ENCODE results near the gene GTF2F1. TPM values are rescaled to one million over a fixed set of nuclear protein-coding genes. Genes with fewer than 3 reads are reported as not detected.

GTF2F1 gene
- total and polyA plus RNA-seq, 2 donors (not counting 1 experiment from before 2014, with no cell fraction given) = 43.0 to 50.4 TPM

DNA sequence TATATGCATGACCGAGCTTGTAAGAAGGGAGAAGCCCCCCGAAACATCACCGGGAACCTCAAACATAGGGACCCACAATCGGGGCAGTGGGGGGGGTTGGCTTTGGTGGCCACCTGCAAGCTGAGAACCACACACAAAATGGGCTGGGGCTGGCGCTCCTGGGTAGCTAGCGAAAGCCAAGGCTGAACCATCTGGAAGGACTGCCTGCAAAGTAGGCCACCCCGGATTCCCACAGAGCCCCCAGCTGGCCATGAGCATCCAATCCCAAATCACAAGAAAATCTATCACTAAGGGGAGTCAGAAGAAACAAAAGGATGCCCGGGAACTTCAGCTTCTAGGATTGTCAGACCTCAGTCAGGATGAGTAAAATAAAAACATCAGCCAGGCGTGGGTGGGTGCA lies 14.5 kb downstream of the GTF2F1 start:
- Histone ChIP-seq H3K79me2 (ENCODE audit: control insufficient read depth, insufficient read depth, low read length) (no peaks in the 10 kb centered on the region), H3K9ac (ENCODE audit: insufficient read depth, low read length) (no peak overlapping the region), H3K27ac (ENCODE audit: insufficient read depth, low read length) (no peak overlapping the region), H3K4me1 (ENCODE audit: control insufficient read depth, extremely low read depth, insufficient read depth, low read length) (peaks cover 3% of the 10 kb centered on the region), H2AFZ (ENCODE audit: low read length) (no peak overlapping the region), H3K4me3 (replicated peaks in 1 of 4; ENCODE audit: control extremely low read depth in 1 of 4, insufficient read depth in 1 of 4, low read depth in 3 of 4, low read length in 4 of 4) (no peak overlapping the region), H4K20me1 (ENCODE audit: control insufficient read depth, extremely low read depth, insufficient read depth, low read length) (no peaks in the 10 kb centered on the region), H3K36me3 (ENCODE audit: control insufficient read depth, insufficient read depth, low read length) (peaks cover 20% of the 10 kb centered on the region), H3K4me2 (ENCODE audit: extremely low read depth, insufficient read depth, low read length) (no peak overlapping the region), H3K27me3 (ENCODE audit: control insufficient read depth, insufficient read depth, low read length) (no peaks in the 10 kb centered on the region), H3K9me3 (ENCODE audit: control insufficient read depth, insufficient read depth, low read depth, low read length) (no peaks in the 10 kb centered on the region)
- TF ChIP-seq, protein P1, sequence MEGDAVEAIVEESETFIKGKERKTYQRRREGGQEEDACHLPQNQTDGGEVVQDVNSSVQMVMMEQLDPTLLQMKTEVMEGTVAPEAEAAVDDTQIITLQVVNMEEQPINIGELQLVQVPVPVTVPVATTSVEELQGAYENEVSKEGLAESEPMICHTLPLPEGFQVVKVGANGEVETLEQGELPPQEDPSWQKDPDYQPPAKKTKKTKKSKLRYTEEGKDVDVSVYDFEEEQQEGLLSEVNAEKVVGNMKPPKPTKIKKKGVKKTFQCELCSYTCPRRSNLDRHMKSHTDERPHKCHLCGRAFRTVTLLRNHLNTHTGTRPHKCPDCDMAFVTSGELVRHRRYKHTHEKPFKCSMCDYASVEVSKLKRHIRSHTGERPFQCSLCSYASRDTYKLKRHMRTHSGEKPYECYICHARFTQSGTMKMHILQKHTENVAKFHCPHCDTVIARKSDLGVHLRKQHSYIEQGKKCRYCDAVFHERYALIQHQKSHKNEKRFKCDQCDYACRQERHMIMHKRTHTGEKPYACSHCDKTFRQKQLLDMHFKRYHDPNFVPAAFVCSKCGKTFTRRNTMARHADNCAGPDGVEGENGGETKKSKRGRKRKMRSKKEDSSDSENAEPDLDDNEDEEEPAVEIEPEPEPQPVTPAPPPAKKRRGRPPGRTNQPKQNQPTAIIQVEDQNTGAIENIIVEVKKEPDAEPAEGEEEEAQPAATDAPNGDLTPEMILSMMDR (conservative IDR thresholded peaks at IDR 0.05 in 1 of 2, IDR thresholded peaks at IDR 0.05 in 1 of 2; ENCODE audit: low read depth in 1 of 2, low read length in 2 of 2) = no peak
- no peak for TF ChIP-seq EZH2 (IDR thresholded peaks at IDR 0.05; ENCODE audit: low read length, missing control alignments)
- no peak for DNase-seq (ENCODE audit: low read depth in 2 of 2)

DNA sequence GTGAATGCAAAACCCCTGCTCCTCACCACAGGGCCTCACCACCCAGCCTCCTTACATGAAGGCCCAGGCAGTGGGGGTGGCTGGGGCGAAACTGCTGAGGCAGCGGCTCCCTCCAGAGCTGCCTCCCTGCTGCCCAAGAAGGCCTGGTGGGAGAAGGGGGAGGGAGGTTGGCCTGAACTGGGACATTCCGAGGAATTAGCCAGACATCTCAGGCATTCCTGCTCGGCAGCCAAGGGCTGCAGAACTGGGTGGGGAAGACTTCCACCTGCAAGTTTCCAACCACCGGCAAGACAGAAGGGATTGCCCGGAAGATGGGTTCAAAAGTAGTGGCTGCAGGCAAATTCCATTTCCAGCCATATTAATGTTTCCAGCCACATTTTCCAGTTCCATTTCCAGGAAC lies 14.9 kb downstream of the GTF2F1 start:
- no peak overlapping the region for H3K4me2 ChIP-seq (ENCODE audit: extremely low read depth, insufficient read depth, low read length)
- peak in 1 of 2 donors; percentile 80 for DNase-seq (ENCODE audit: low read depth in 2 of 2)
- no peaks in the 10 kb centered on the region for H4K20me1 ChIP-seq (ENCODE audit: control insufficient read depth, extremely low read depth, insufficient read depth, low read length)
- H3K9ac ChIP-seq (ENCODE audit: insufficient read depth, low read length) = no peak overlapping the region
- H3K4me3 ChIP-seq (replicated peaks in 1 of 4; ENCODE audit: control extremely low read depth in 1 of 4, insufficient read depth in 1 of 4, low read depth in 3 of 4, low read length in 4 of 4) = no peak overlapping the region
- H3K4me1 ChIP-seq (ENCODE audit: control insufficient read depth, extremely low read depth, insufficient read depth, low read length) = peaks cover 3% of the 10 kb centered on the region
- H2AFZ ChIP-seq (ENCODE audit: low read length) = no peak overlapping the region
- no peak overlapping the region for H3K27ac ChIP-seq (ENCODE audit: insufficient read depth, low read length)
- no peak for TF ChIP-seq EZH2 (IDR thresholded peaks at IDR 0.05; ENCODE audit: low read length, missing control alignments)
- TF ChIP-seq, protein P1 (conservative IDR thresholded peaks at IDR 0.05 in 1 of 2, IDR thresholded peaks at IDR 0.05 in 1 of 2; ENCODE audit: low read depth in 1 of 2, low read length in 2 of 2) = no peak
- no peaks in the 10 kb centered on the region for H3K79me2 ChIP-seq (ENCODE audit: control insufficient read depth, insufficient read depth, low read length)
- no peaks in the 10 kb centered on the region for H3K27me3 ChIP-seq (ENCODE audit: control insufficient read depth, insufficient read depth, low read length)
- H3K9me3 ChIP-seq (ENCODE audit: control insufficient read depth, insufficient read depth, low read depth, low read length) = no peaks in the 10 kb centered on the region
- peaks cover 16% of the 10 kb centered on the region for H3K36me3 ChIP-seq (ENCODE audit: control insufficient read depth, insufficient read depth, low read length)

DNA sequence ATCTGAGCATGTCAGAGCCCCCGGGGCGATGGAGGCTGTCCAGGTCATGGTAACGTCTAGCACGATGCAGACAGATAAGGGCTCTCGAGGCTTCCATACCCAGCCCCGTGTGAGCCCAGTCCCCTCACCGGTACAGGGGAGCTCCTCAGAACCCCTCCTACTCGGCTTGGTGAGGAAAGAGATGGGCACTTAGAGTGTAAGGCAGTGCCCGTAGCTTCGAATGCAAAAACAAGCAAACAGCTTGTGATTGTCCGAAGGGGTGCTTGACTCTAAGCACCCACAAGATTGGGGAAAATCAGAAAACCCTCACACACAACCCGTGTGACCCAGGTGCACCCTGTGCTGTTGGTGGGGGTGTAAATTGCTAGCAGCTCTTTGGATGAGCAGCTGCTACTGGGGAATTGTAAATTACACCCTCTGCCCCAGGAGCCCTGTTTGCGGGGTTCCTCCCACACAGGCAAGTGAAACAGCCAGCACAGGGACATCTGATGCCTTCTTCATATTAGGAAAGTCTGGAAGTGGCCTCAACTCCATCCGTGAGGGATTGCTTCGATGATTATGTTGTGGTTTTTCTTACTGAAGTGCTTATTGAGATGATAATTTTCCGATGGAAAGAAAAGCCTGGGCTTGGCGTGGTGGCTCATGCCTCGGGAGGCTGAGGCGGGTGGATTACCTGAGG lies 16.3 kb downstream of the GTF2F1 start:
- no peak overlapping the region for H3K27ac ChIP-seq (ENCODE audit: insufficient read depth, low read length)
- no peak overlapping the region for H3K4me3 ChIP-seq (replicated peaks in 1 of 4; ENCODE audit: control extremely low read depth in 1 of 4, insufficient read depth in 1 of 4, low read depth in 3 of 4, low read length in 4 of 4)
- no peak overlapping the region for H3K9ac ChIP-seq (ENCODE audit: insufficient read depth, low read length)
- no peak overlapping the region for H3K4me2 ChIP-seq (ENCODE audit: extremely low read depth, insufficient read depth, low read length)
- H3K36me3 ChIP-seq (ENCODE audit: control insufficient read depth, insufficient read depth, low read length) = peaks cover 13% of the 10 kb centered on the region
- TF ChIP-seq EZH2 (IDR thresholded peaks at IDR 0.05; ENCODE audit: low read length, missing control alignments) = no peak
- TF ChIP-seq, protein P1 (conservative IDR thresholded peaks at IDR 0.05 in 1 of 2, IDR thresholded peaks at IDR 0.05 in 1 of 2; ENCODE audit: low read depth in 1 of 2, low read length in 2 of 2) = no peak
- no peaks in the 10 kb centered on the region for H4K20me1 ChIP-seq (ENCODE audit: control insufficient read depth, extremely low read depth, insufficient read depth, low read length)
- H3K9me3 ChIP-seq (ENCODE audit: control insufficient read depth, insufficient read depth, low read depth, low read length) = no peaks in the 10 kb centered on the region
- DNase-seq (ENCODE audit: low read depth in 2 of 2) = no peak
- H3K4me1 ChIP-seq (ENCODE audit: control insufficient read depth, extremely low read depth, insufficient read depth, low read length) = peaks cover 5% of the 10 kb centered on the region
- H3K27me3 ChIP-seq (ENCODE audit: control insufficient read depth, insufficient read depth, low read length) = no peaks in the 10 kb centered on the region
- H2AFZ ChIP-seq (ENCODE audit: low read length) = no peak overlapping the region
- H3K79me2 ChIP-seq (ENCODE audit: control insufficient read depth, insufficient read depth, low read length) = no peaks in the 10 kb centered on the region

Data from fibroblast of lung (primary cell).